HG02623 (cell line): ENCODE measurements around the gene MGST2.
"Not testable (repeated sequence)": the region's sequence is repeated elsewhere in the genome, so short reads cannot be mapped to it uniquely, and the experiment has no call there.

Experiments used
- ATAC-seq: cut with Tn5 transposase; IDR thresholded peaks from one replicate; pipeline ENCODE4 v1.9.1; 2021; ENCODE audit warnings: moderate library complexity; ENCODE audit not compliant: unreplicated experiment

MGST2 gene

GRCh38 chr4:139669335-139669734, 3.7 kb downstream of the MGST2 start:
- ATAC-seq, result no peak

GRCh38 chr4:139669890-139670289, 4.3 kb downstream of the MGST2 start:
- ATAC-seq, result no peak

- ATAC-seq, result no peak
Measured at GRCh38 chr4:139670775-139671174, 5.2 kb downstream of the MGST2 start.

GRCh38 chr4:139672215-139672614, 6.6 kb downstream of the MGST2 start:
- no peak for ATAC-seq

DNA sequence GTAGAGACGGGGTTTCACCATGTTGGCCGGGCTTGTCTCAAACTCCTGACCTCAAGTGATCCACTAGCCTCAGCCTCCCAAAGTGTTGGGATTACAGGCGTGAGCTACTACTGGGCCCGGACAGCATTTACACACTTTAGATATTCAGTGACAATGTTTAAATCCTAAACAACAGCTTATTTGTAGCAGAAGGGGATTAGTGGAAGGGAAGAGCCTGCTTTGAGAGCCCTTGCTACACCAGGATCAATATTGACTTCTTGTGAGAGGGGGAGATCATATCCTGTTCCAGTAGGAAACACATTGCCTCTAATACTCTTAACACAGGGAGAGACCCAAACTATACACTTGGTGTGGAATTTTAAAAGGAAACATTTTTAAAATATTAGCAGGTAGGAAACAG, 7.1 kb downstream of the MGST2 start:
- ATAC-seq, result no peak

DNA sequence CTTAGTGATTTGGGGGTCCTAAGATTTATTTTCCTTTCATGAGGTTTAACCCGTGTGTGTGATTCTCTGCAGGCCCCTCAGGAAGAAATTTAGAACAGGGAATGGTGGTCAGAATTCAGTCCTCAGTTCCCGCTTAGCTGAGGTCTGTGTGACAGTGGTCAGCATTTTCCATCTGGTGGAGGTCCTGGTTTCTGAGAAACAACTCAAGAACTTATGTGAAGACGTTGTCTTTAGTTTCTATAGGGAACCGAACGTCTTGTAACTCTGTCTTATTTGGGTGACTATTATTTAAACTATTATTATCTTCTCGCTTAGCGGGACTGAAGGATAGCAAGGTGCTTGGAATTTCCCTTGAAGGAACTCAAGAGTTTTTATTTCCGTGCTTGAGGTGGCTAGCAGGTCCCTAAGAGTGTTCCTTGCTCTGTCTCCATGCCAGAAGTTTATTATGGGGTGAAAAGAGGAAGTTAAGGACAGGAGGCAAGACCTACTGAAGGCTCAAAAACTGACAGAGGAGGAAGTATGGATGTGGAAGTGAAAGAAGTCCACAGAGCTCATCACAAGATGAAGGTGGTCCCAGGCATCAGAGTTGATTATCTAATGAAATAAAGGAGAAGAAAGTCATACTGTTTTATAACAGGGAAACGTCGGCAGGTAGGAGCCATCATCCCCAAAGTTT, 9.4 kb downstream of the MGST2 start:
- ATAC-seq, result no peak

DNA sequence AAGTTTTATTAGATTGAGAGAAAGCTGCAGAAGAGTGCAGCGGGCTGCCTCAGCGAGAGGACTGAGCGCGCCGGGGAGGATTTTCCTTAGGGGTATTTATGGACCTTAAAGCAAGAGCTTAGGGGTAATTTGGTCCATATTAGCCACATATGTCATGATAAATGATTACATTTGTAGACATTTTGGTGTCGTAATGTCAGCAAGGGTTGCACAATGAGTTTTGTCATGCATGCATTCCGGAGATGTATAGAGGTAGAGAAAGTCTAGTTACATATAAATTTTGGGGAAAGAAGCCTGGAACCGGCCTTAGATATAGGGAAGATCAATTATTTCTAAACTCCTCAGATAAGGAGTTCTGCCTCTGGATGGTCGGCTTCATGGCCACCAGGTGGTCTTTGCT, 10.0 kb downstream of the MGST2 start:
- no peak for ATAC-seq

- ATAC-seq, result no peak
Measured at GRCh38 chr4:139676365-139676764, 10.7 kb downstream of the MGST2 start.

GRCh38 chr4:139676913-139677585, 11.4 kb downstream of the MGST2 start:
- ATAC-seq, result no peak

GRCh38 chr4:139682309-139682708, 16.7 kb downstream of the MGST2 start:
- no peak for ATAC-seq

DNA sequence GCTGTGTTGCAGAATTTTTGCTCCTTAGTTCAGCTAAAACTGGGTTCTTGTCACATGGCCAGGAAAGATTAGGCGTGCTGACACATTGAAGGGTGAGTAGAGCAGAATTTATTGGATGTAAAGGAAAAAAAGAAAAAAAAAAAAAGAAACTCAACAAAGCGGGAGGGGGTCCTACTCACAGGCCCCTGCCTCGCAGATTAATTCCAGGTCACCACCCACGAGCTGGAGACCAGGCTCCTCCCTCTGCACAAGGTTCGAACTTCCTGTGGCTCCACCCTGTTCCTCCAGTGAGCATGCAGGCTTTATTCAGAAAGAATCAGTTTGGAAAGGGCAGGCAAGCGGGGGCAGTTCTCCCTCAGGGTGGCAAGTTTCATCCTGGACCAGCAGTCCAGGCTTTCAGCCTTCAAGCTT, 17.1 kb downstream of the MGST2 start:
- ATAC-seq, result no peak

DNA sequence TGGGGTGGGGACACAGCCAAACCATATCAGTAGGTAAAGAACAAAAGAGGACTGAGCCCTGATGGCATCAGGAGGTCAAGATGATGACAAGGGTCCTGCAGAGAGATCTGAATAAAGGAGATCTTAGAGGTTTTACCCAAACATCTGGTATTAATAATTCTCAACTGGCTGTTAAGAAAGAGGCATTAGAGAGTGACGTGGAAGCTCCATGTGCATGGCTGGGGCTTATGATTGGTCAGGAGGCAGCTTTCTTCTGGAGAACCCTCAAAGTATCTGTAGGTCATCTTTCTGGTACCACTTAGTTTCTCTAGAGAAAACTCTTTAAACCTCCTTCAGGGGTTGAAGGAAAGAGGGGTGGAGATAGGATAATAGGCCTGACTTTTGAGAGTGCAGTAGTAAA, 18.7 kb downstream of the MGST2 start:
- ATAC-seq, result no peak

DNA sequence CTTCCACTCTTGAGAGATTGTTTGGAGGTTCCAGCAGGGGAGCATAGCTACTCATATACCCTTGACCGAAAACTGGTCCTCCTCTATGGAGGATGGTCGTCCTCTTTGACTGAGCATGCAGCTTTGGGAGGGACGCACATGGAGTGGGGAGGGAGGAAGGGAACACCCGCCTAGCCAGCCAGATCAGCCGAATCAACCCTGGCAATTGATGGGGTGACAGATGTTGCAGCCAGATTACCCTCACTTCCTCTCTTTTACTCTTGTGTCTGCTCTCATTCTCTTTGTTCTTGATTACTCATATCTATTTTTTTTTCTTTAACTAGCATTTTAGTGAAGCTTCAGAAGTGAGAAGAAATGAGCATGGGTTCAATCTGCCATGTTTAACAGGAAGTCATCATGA, 19.6 kb downstream of the MGST2 start:
- no peak for ATAC-seq

- no peak for ATAC-seq
Measured at GRCh38 chr4:139686130-139686529, 20.5 kb downstream of the MGST2 start.

DNA sequence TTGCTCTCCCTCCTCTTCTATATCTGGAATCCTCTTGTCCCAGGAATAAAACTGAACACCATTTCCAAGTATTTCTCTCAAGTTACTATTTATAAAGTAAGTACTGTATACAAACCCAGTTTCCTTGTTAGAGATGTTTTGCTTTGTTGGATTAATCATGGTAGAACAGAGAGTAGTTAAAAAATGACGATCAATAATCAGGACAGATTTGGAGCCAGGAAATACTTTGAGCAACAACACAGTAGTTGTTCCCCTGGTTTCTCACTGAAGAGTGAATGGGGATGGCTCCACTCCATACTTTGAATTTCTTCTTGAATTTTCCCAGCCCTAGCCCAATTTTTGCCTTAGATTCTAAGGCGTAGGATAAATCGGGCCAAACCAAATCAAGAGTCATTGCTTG, 21.4 kb downstream of the MGST2 start:
- no peak for ATAC-seq

GRCh38 chr4:139689093-139689722, 23.6 kb downstream of the MGST2 start:
- ATAC-seq, result no peak

DNA sequence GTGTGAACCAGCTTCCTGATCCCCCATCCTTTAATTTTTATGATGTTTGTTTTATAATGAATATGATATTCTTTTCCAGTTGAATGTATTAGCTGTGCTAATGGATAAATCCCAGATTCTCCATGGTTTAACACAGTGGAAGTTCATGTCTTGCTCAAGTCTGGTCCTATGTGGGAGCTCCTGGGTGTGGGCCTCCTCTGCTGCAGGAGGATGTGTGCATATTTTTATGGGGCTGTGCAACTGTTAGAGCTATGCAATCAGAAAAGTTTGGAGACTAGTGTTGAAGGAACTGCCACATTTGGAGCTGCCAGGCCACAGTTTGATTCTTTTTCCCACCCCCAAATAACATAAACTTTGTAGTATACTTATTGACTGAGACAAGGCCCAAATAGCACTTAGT, 24.8 kb downstream of the MGST2 start:
- no peak for ATAC-seq

DNA sequence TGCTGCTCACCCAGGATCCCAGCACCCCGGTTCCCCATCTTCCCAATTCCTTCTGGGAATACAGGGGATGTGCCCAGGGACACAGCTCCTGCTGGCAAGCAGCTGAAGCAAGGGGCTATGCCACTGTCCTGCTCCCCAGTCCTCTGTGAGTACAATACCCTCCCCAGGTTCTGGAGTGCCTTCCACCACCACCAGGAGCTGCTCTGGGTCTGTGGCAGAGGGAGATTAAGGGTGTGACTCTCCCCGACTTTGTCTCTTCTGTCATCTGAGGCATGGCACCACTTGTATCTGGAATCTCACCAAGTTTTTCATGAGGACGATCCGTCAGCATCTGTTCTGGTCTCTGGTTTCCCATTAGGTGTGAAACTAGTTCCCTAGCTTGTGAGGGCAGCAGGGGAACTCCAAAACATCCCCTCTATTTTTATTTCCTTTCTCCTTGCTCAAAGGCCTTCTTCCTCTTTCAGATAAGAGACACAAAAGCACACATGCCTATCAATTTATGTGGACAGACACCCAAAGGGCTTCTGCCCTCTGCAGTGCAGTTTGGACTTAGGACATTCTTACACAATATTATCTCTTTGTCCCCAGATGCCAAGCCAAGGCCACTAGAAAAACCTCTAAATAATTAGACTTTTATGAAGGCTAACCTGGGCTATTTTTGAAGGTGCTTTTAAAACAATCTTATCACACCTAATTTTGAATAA, 26.8 kb downstream of the MGST2 start:
- no peak for ATAC-seq

- ATAC-seq, result no peak
Measured at GRCh38 chr4:139694522-139695107, 29.0 kb downstream of the MGST2 start.

DNA sequence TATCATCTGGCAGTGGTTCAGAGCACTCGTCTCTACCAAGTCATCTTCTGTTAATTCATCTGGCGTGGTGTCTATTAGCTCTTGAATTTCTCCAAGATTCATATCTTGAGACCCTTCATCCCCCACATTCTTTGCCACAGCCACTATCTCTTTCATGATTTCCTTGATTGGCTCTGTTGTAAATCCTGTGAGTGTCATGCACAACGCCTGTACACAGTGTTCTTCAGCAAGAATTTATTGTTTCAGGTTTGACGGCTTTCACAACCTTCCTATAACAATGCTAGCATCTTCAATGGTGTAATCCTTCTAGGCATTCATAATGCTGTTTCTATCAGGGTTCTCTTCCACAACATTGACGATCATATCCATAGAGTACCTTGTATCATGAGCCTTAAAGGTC, 30.9 kb downstream of the MGST2 start:
- ATAC-seq, result no peak

DNA sequence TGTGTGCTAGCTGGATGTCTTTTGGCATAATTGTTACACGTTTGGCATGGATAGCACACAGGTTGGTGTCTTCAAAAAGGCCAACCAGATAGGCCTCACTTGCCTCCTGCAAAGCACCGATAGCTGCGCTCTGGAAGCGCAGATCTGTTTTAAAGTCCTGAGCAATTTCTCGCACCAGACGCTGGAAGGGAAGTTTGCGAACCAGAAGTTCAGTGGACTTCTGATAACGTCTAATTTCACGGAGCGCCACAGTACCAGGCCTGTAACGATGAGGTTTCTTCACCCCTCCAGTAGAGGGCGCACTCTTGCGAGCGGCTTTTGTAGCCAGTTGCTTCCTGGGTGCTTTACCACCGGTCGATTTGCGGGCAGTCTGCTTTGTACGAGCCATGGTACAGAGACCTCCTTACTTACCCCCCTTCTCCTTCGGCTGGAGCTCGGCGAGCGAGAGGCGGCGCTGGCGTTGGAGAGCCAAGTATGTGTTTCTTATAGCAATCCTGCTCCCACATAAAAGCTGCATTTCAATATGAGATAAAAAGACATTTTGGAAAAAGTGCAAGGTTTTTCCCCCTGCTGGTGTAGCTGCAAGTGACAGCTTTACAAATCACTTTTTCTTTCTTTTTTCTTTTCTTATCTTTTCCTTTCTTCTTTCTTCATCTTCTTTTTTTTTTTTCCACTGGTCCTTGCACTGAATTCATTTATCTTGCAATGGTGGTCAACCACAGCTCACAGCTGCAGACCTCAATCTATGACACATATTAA, 32.7 kb downstream of the MGST2 start:
- ATAC-seq, result not testable (repeated sequence)
